Measurements from ENCODE around the gene PARM1.
"Not testable (repeated sequence)": the region's sequence is repeated elsewhere in the genome, so short reads cannot be mapped to it uniquely, and the experiment has no call there.

Gene PARM1

DNA sequence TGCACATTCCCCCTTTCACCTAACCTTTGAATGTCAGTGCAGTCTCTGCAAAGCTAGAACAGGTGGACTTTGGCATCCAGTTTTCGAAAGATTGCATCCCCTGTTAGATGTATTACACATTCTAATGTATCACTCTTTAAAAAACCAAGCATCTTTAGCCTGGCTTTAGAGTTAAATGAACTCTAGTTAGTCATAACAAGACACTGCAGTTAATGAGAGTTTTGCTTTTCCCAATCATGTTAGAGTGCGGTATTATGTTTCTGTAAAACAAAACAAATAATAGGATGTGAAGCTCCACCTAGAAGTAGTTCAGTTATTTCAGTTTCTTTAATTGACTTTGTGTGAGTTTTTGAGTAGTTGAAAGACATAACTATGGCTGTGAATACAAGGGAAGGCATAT lies 42.2 kb downstream of the PARM1 start:
- TF ChIP-seq, protein P1, sequence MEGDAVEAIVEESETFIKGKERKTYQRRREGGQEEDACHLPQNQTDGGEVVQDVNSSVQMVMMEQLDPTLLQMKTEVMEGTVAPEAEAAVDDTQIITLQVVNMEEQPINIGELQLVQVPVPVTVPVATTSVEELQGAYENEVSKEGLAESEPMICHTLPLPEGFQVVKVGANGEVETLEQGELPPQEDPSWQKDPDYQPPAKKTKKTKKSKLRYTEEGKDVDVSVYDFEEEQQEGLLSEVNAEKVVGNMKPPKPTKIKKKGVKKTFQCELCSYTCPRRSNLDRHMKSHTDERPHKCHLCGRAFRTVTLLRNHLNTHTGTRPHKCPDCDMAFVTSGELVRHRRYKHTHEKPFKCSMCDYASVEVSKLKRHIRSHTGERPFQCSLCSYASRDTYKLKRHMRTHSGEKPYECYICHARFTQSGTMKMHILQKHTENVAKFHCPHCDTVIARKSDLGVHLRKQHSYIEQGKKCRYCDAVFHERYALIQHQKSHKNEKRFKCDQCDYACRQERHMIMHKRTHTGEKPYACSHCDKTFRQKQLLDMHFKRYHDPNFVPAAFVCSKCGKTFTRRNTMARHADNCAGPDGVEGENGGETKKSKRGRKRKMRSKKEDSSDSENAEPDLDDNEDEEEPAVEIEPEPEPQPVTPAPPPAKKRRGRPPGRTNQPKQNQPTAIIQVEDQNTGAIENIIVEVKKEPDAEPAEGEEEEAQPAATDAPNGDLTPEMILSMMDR (IDR thresholded peaks at IDR 0.05; ENCODE audit: low read depth, low read length, missing control alignments) = no peak
- DNase-seq (ENCODE audit: extremely low read depth, low read depth) = no peak

DNA sequence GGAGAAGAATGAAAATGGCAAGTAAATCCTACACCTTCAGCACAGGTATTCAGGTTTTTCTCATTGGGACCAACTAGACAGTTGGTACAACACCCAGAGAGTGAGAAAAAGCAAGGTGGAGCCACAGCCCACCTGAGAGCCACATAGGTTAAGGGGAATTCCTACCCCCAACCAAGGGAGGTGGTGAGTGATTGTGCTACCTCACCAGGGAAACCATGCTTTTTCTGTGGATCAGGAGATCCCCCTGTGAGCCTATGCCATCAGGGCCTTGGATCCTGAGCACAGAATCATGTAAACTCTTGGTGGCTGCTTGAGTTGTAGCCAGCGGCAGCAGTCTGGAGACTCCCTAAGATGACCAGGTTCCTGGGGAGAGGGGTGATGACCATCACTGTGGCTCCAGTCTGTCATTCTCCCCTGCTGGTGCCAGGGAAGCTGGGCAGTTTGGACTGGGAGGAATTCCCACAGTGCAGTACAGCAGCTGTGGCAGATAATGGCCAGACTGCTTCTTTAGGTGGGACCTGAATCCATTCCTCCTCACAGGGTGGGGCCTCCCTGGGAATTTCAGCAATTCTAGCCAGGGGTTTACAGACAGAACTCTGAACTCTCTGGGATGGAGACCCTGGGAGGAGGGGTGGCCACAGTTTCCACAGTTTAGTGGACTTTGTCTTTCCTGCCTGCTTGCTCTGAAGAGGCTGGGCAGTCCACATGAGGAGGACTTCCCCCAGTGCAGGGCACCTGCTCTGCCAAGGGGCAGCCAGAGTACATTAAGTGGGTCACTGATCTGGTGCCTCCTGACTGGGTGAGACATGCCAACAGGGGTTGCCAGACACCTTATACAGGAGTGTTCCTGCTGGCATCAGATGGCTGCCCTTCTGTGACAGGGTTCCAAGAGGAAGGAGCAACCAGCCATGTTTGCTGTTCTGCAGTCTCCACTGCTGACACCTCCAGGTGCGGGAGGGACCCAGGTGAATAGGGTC lies 43.2 kb downstream of the PARM1 start:
- TF ChIP-seq, protein P1 (IDR thresholded peaks at IDR 0.05; ENCODE audit: low read depth, low read length, missing control alignments) = no peak
- H3K4me3 ChIP-seq (replicated peaks; ENCODE audit: low read depth, low read length) = no peak overlapping the region
- DNase-seq (ENCODE audit: extremely low read depth, low read depth) = no peak

More for the DNA sequence above, 42.2 kb downstream of the PARM1 start:
- no peak overlapping the region for H3K4me3 ChIP-seq (replicated peaks; ENCODE audit: low read depth, low read length)

DNA sequence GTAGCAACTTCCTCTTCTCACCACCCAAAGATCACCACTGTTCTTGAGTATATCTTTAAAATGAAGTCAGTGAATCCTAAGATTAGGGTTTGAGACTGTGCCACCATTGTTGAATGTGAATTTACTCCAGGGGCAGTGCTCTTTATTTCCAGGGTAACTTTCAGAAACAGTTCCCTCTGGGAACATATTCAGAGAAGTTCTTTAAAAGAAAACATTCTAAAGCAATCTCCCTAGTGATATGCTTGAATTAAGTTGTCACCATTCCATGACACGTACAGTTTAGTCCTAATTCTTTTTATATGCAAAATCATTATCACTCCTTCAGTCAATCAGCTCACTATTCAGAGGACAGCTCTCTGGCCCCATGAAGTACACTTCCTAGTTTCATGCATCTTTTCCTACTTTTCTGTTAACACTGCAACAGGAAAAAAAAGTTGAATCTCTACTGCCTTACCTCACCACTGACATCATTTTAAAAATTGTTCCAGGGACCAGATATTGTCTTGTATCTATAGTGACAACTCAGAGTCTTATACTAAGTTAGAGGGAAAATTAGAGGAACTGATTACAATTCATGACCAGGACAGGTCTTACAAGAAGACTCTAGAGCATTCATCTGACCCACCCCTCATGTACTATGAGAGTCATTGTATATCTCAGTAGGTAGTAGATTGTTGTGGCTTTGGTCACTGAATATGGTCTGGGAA lies 49.8 kb downstream of the PARM1 start:
- no peak for DNase-seq (ENCODE audit: extremely low read depth, low read depth)
- no peak overlapping the region for H3K4me3 ChIP-seq (replicated peaks; ENCODE audit: low read depth, low read length)
- TF ChIP-seq, protein P1 (IDR thresholded peaks at IDR 0.05; ENCODE audit: low read depth, low read length, missing control alignments) = no peak

DNA sequence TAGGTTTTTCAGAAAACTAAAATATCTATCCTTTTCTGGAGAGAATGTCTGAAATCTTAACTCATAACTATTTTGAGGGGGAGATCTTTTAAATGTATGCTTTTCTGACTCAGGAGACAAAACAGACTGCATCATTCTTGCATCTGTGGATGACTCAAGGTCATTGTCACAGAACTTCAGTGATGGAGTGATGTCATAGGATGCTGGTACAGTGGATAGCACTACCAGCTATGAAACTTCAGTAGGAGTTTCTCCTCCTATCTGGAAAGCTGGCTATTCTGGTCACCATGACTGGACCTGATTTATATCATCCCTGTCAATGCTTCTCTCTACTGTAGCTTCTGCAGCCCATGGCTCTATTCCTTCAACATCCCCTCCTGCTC lies 50.3 kb downstream of the PARM1 start:
- TF ChIP-seq, protein P1 (IDR thresholded peaks at IDR 0.05; ENCODE audit: low read depth, low read length, missing control alignments) = no peak
- DNase-seq (ENCODE audit: extremely low read depth, low read depth) = no peak
- no peak overlapping the region for H3K4me3 ChIP-seq (replicated peaks; ENCODE audit: low read depth, low read length)

DNA sequence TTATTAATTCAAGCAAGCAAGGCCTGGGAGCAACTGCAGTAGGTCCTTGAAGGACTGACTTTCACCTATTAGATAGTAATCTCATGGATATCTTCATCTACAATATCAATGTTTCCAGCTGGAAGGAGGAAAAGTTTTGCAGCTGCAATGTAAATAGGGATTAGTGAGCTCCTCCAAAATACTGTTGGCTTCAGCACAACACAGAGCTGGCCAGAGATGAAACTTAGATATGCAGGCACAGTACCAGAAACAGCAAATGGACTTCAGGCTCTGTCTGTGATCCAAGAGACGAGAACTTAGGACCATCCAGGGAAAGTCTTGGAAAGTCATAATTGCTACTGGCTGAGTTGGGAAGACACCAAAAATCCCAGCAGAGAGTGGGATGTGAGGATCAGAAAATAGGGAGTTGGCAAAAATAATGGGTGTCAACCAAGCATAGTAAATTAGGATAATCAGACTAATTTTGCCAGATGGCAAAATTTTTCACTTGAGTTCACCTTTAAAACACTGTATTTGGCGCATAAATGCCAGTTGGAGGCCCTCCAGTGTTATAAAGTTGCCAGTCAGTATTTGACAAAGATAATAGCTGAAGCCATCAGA lies 57.5 kb downstream of the PARM1 start:
- H3K4me3 ChIP-seq (replicated peaks; ENCODE audit: low read depth, low read length) = no peak overlapping the region
- TF ChIP-seq, protein P1 (IDR thresholded peaks at IDR 0.05; ENCODE audit: low read depth, low read length, missing control alignments) = no peak
- no peak for DNase-seq (ENCODE audit: extremely low read depth, low read depth)

DNA sequence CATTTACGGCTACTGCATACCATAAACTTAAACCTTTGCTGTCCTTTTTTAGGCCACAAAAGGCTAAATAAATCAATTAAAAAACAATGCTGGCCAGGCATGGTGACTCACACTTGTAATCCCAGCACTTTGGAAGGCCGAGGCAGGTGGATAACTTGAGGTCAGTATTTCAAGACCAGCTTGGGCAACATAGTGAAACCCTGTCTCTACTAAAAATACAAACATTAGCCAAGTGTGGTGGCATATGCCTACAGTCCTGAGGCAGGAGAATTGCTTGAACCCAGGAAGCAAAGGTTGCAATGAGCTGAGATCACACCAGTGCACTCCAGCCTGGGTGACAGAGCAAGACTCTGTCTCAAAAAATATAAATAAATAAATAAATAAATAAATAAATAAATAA lies 61.5 kb downstream of the PARM1 start:
- not testable (repeated sequence) for H3K4me3 ChIP-seq (replicated peaks; ENCODE audit: low read depth, low read length); DNase-seq (ENCODE audit: extremely low read depth, low read depth)

DNA sequence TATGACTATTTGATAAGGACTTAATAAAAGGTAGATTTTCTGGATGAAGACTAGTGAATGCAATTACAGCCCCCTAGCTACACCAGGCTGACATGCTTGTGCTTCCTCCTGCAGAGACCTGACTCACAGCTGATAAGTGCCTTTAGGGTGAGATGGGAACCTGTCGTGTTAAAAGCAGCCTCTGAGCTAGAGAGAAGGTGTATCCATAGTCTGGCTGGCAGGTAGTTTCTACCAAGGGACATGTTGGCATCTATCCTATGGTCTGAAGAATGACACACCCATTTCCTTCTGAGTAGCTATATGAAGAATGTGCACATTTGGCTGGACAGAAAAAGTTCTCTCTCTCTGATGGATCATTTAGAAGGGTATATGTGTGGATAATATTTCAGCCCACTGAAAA lies 64.1 kb downstream of the PARM1 start:
- no peak overlapping the region for H3K4me3 ChIP-seq (replicated peaks; ENCODE audit: low read depth, low read length)
- TF ChIP-seq, protein P1 (IDR thresholded peaks at IDR 0.05; ENCODE audit: low read depth, low read length, missing control alignments) = no peak
- no peak for DNase-seq (ENCODE audit: extremely low read depth, low read depth)
